GM15510 (cell line): ENCODE results near the gene PPP2R5C.

ENCODE experiments used
- POLR2A ChIP-seq: IDR thresholded peaks from 3 replicates; pipeline ENCODE4 v1.6.1; 2011; ENCODE audit warnings: borderline replicate concordance; ENCODE audit not compliant: insufficient read length; ENCODE audit errors: extremely low read depth

The PPP2R5C gene

DNA sequence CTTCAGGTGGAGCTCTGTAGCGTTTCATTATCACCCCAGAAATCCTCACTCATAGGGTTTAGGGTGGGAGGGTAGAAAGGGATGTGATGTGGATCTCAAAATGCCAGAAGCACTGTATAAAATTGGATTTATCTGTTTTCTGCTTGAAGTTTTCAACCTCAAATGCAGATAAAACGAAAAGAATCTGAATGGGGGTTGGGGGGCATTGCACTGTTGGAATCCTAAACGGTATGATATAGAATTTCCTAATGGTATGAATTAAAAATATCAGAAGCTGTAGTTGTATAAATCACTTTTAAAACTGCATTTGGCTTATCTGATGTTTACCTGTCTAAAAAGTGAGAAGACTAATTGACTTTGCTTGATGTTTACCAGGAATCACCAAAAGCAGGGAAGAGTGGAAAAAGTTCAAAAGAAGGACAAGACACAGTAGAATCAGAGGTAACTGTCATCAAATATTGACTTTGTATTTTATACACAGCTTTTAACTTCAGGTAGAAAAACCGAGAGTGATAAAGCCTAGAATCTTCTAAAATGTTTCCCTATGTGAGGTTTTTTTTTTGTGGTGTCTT lies 1.1 kb downstream of the PPP2R5C start:
- TF ChIP-seq POLR2A, result no peak

DNA sequence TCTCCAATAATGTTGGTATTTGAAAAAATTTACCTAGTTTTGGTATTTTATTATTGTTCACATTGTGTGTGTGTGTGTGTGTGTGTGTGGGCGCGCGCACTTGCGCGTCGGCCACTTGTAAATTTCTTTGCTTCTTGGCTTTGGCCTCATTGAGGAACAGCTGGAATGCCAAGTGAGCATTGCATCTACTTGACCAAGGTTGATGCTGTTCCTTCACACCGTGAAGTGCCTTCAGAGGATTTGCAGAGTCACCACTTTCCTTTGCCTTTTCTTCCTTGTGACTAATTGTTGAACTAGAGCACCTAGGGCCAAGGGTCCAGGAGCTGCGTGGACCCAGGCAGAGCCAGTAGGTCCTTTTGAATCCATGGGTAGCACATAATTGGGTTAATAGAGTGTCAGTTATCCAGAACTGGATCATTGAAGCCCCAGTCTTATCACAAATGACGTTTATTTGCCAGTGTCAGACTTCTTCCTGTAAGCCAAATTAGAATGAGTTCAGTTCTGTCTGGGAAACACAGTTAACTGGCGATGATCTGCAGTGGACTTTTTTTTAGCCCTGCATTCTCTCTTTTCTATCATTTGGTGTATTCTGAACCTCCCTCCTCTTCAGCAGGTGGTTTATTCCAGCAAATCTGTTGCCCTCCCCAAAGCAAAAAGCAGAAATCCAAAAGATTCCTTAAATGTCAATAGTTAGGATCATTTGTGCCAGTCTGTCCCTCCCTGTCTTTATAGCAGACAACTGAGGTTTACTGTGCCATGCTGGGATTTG lies 2.6 kb downstream of the PPP2R5C start:
- TF ChIP-seq POLR2A, result no peak

DNA sequence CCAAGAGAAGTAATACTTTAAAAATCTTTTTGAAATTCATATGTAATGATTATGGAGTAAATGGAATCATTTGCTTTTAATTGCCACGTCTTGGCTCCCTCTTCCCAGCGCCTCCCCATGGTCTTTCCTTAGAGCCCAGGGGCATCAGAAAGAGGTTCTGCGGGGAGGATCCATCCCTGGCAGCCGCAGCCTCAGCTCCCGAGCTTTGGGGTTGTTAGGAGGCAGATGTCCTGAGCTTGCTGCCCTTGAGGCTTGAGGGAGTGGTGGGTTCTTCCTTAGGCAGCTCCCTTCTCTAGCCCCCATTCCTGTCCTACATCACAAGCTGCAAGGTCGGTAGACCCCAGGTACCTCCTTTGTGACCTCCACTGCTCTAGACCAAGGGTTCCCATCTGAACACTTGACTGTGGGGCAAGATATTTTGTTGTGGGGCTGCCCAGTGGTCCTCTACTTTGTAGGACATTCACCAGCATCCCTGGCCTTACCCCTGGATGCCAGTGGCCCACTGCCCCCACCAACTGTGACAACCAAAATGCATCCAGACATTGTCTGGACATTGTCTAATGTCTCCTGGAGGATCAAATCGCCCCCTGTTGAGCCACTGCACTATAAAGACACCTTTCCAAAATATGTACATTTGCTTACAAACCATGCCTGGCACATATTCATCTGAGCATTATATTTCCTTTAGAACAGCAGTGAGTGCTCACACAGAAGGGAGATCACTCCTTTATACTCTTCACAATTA lies 6.3 kb downstream of the PPP2R5C start:
- TF ChIP-seq POLR2A, result no peak

DNA sequence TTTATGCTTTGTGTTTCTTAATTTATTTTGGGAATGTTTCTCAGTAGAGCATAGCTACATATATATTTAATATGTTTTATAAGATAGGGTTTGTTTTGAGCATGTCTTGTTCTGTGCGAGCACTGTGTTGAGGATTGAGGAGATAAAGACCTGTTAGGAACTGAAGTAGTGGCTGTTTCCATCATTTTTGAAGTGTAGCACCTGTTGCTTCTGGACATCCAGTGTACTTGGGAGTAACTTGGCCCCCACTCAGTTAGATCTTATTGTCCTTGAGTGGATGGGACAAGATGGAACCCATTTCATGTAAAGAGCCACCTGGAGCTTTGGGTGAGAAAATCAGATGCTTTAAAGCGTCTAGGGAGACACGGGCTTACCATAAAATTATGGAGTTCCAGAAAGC lies 8.7 kb downstream of the PPP2R5C start:
- no peak for TF ChIP-seq POLR2A

DNA sequence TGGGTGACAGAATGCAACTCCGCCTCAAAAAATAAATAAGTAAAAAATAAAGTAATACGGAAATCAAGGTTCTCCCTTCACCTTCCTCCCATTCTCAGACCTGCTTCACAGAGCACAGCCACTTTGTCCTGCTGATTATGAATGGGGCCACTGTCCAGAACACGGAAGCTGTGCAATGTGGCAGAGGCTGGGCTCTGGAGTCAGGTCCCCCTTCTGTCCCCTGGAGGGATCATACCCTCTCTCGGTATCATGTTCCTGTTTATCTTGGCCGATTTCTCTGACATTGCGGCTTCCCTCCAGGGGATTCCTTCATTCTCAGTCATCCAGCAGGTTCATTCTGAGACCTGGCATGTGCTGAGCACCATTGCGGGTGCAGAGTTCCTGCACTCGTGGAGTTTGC lies 11.3 kb downstream of the PPP2R5C start:
- no peak for TF ChIP-seq POLR2A

DNA sequence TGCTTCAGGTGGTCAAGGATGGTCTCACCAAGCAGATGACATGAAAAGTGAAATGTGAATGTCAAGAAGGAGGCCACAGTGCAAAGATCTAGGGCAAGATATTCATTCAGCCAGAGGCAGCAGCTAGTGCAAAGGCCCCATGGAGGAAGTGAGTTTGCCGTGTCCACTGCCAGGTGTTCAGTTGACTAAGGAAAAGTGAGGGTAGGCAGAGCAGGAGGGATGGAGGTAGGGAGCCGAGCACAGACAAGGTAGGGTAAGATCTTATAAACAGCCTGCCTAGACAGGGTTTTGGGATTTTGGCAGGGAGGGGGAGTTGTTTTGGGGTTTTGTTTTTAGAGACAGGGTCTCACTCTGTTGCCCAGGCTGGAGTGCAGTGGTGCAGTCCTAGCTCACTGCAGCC lies 11.9 kb downstream of the PPP2R5C start:
- no peak for TF ChIP-seq POLR2A

DNA sequence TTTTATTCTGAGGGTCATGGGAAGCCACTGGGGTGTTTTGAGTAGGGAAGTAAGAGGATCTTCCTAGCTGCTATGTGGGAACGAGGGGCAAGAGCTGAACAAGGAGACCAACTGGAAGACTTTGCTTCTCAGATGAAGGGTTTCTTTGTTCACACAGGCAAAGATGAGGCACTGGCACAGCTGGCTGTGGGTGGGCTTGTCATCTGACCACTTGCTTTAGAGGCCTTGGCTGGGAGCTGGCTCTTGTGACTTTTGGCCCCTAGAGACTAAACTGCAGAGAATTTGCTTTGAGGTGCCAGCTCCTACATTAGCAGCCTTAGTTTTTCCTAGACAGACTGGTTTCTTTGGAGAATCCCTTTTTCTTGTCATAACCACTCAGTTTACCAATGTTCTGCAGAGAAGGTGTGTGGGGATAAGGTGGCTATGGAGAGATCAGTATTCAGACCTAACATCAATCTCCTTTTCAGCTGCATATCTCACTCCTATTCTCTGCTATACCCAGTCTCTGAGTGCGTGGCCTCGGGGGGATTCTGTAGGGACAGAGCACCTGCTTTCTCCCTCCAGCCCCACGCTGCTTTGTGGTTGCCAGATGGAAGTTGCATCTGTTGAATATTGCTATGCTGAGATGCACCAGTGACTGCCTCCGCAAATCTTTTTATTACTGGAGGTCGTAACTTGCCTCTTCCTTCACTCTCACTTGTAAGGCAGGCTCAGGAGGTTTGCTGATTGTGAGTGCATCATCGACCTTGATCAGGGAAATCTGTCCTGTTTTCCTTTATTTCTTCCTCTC lies 12.7 kb downstream of the PPP2R5C start:
- no peak for TF ChIP-seq POLR2A

DNA sequence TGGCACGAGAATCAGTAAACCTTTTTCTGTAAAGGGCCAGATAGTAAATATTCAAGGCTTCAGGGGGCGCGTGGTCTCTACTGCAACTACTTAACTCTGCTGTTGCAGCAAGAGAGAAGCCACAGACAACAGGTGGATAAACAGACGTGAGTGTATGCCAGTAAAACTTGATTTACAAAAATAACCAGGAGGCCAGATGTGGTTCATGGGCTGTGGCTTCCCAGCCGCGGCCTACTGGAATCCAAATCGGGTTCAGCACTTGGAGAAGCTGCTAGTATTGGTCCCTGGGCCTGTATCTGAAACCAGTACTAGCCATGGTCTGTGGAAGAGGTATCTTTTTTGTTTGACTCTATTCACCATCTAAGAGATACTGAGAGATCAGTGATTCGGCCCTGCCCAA lies 13.3 kb downstream of the PPP2R5C start:
- no peak for TF ChIP-seq POLR2A

DNA sequence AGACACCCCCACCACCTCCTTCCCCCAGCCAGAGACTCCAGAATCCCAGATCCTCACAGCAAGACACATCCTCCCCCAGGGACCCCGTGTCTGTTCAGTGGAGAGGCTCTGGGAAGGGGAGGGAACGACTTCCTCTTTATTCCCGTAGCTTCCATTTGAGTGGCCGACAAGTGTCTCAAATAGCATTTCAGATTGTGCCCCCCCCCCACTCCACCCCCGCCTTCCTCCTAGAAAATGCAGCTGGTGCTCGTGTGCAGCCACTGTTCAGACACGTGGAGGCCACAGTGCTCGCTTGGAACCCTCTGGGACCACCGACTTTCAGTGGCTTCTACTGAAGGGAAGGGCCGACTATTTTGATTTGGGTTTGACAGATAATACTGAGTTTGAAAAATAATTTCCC lies 14.3 kb downstream of the PPP2R5C start:
- no peak for TF ChIP-seq POLR2A

DNA sequence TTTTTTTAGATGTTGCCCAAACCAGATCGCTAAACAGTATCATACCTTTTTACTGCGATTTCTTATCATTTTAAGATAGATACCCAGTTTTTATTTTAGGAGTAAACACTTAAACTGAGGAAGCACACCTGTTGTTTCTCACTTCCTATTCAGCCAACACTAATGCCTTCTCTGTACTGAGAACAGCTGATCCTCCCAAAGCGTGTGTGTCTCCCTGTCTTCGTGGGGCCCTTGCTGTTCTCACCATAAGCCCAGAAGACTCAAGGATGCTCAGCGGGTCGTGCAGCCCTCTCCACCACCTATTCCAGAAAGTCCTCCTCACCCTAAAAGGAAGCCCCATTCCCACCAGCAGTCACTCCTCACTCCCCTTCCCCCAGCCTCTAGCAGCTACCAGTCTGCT lies 14.8 kb downstream of the PPP2R5C start:
- TF ChIP-seq POLR2A, result no peak

DNA sequence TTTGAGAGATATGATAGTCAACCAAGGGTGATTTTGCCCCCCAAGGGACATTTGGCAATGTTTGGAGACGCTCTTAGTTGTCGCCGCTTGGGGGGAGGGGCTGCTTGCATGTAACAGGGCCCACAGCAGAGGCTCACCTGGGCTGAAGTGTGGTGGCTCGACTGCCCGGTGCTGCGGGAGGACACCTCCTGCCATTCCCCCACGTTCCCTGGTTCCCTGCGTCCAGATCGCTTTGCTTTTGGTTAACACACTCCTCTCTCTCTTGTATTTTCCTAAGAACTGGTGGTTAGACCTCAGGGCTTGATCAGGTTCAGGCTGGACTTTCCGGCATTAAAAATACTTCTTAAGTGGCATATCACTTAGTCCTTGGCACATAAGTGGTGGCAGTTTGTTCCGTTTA lies 18.9 kb downstream of the PPP2R5C start:
- TF ChIP-seq POLR2A, result no peak

DNA sequence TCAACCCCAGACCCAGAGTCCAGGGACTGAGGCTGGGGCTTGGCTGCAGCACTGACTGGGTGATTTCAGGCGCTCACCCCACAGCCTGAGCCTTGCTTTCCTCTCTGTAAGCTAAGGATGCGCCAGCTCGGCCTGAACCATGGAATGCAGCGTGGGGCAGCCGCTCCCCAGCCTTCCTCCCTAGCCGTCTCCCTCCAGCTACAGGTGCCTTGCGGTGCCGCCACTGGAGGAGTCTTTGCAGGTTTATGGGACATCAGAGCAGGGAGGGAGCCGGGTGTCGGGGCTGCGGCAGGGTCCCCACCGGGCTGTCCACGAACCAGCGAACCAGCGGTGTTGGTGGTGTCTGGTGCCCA lies 19.4 kb downstream of the PPP2R5C start:
- no peak for TF ChIP-seq POLR2A

DNA sequence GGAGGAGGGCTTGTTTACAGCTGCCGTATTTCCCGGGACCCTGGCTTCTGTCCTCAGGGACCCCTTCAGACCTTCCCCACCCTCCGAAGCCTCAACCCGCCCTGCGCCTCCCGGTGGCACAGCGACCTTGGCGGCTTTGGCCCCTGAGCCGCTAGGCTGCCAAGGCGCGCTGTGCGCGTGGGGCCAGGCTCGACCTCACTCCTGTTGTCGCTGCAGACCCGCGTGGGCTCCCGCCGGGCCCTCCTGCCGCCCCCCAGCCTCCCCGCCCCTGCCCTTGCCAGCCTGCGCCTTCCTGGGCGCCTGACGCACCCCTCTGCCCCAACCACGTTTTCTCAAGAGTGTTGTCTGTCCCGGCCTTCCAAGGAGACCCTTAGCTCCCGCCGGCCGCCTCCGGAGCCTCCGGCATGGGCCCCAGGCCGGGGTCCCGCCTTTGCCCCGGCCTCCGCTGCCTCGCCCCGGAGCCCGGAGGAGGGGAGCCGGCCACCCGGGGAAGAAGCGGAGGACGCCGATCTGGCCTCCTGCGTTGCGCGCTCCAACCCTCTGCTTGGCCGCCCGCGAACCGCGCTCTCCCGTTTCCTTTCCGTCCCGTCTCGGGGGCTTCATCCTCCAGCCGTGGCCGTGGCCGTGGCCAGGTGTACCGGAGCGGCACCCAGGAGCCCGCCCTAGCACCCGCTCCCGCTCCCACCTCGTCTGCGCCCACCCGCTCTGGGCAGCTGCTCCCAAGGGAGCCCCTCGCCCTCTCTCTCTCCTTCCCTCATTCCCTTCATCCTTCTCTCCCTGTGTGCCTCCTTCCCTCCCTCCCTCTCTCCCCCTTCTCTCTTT lies 19.9 kb downstream of the PPP2R5C start:
- no peak for TF ChIP-seq POLR2A
